ENCODE data around the gene COL18A1. TPM values are rescaled to one million over a fixed set of nuclear protein-coding genes. Genes with fewer than 3 reads are reported as not detected.

Gene COL18A1
- total RNA-seq, 3 donors from 2014 or later (not counting 1 experiment from before 2014, with no cell fraction given), result 12.3 to 22.3 (median 12.7) TPM

GRCh38 chr21:45450423-45451090 is 45.6 kb downstream of the COL18A1 start:
- H3K9me3 Mint-ChIP-seq, result no peaks in the 10 kb centered on the region
- no peaks in the 10 kb centered on the region for H3K9me3 ChIP-seq (ENCODE audit: control insufficient read depth, insufficient read depth, low read length)
- H3K4me3 ChIP-seq (ENCODE audit: low read length), result no peak overlapping the region
- H3K4me1 ChIP-seq (ENCODE audit: control insufficient read depth, insufficient read depth, low read length), result peaks cover 5% of the 10 kb centered on the region
- no peak overlapping the region for H3K4me3 Mint-ChIP-seq
- peaks cover 13 to 28% of the 10 kb centered on the region in 2 donors for H3K27me3 Mint-ChIP-seq (ENCODE audit: low read depth in 2 of 2)
- 85% methylated on average over 24 of the region's 24 CpGs for WGBS (ENCODE audit: insufficient coverage)
- H3K27ac Mint-ChIP-seq, result no peak overlapping the region
- DNase-seq, result no peak
- H3K36me3 Mint-ChIP-seq, result no peaks in the 10 kb centered on the region
- intact Hi-C loops (cut with micrococcal nuclease), result no loop called here
- no peaks in the 10 kb centered on the region for H3K27me3 ChIP-seq (ENCODE audit: control insufficient read depth, insufficient read depth, low read length)
- H3K27ac ChIP-seq (ENCODE audit: low read length), result no peak overlapping the region
- ATAC-seq, result no peak
- no peaks in the 10 kb centered on the region for H3K36me3 ChIP-seq (ENCODE audit: control insufficient read depth, insufficient read depth, low read length)
- no peak for TF ChIP-seq CTCF (IDR thresholded peaks at IDR 0.05)
- peaks cover 5 to 6% of the 10 kb centered on the region in 2 donors for H3K4me1 Mint-ChIP-seq

GRCh38 chr21:45451091-45451740 is 46.3 kb downstream of the COL18A1 start:
- TF ChIP-seq CTCF (IDR thresholded peaks at IDR 0.05), result no peak
- H3K4me3 ChIP-seq (ENCODE audit: low read length), result no peak overlapping the region
- peaks cover 5 to 6% of the 10 kb centered on the region in 2 donors for H3K4me1 Mint-ChIP-seq
- H3K27ac Mint-ChIP-seq, result no peak overlapping the region
- 72% methylated on average over 20 of the region's 20 CpGs for WGBS (ENCODE audit: insufficient coverage)
- no peak overlapping the region for H3K27ac ChIP-seq (ENCODE audit: low read length)
- no peak overlapping the region for H3K4me3 Mint-ChIP-seq
- no peaks in the 10 kb centered on the region for H3K9me3 ChIP-seq (ENCODE audit: control insufficient read depth, insufficient read depth, low read length)
- no peak for ATAC-seq
- no peaks in the 10 kb centered on the region for H3K27me3 ChIP-seq (ENCODE audit: control insufficient read depth, insufficient read depth, low read length)
- DNase-seq, result no peak
- peaks cover 11 to 22% of the 10 kb centered on the region in 2 donors for H3K27me3 Mint-ChIP-seq (ENCODE audit: low read depth in 2 of 2)
- H3K36me3 Mint-ChIP-seq, result no peaks in the 10 kb centered on the region
- H3K9me3 Mint-ChIP-seq, result no peaks in the 10 kb centered on the region
- intact Hi-C loops (cut with micrococcal nuclease), result no loop called here
- H3K4me1 ChIP-seq (ENCODE audit: control insufficient read depth, insufficient read depth, low read length), result peaks cover 6% of the 10 kb centered on the region
- no peaks in the 10 kb centered on the region for H3K36me3 ChIP-seq (ENCODE audit: control insufficient read depth, insufficient read depth, low read length)

- no peak overlapping the region for H3K4me3 ChIP-seq (ENCODE audit: low read length)
- H3K4me1 ChIP-seq (ENCODE audit: control insufficient read depth, insufficient read depth, low read length), result peaks cover 6% of the 10 kb centered on the region
- H3K9me3 ChIP-seq (ENCODE audit: control insufficient read depth, insufficient read depth, low read length), result no peaks in the 10 kb centered on the region
- Mint-ChIP-seq H3K9me3 (no peaks in the 10 kb centered on the region), H3K4me3 (no peak overlapping the region), H3K36me3 (no peaks in the 10 kb centered on the region), H3K27ac (no peak overlapping the region), H3K4me1 (peaks cover 5 to 6% of the 10 kb centered on the region in 2 donors), H3K27me3 (ENCODE audit: low read depth in 2 of 2) (peaks cover 11 to 16% of the 10 kb centered on the region in 2 donors)
- no peak for TF ChIP-seq CTCF (IDR thresholded peaks at IDR 0.05)
- WGBS (ENCODE audit: insufficient coverage), result 94% methylated on average over 12 of the region's 12 CpGs
- no peaks in the 10 kb centered on the region for H3K36me3 ChIP-seq (ENCODE audit: control insufficient read depth, insufficient read depth, low read length)
- no peak for DNase-seq
- no peak for ATAC-seq
- intact Hi-C loops (cut with micrococcal nuclease), result no loop called here
- no peak overlapping the region for H3K27ac ChIP-seq (ENCODE audit: low read length)
- no peaks in the 10 kb centered on the region for H3K27me3 ChIP-seq (ENCODE audit: control insufficient read depth, insufficient read depth, low read length)
Observed at GRCh38 chr21:45451771-45452182, 46.8 kb downstream of the COL18A1 start.
